ENCODE measurements around the gene TOMT.

DNA sequence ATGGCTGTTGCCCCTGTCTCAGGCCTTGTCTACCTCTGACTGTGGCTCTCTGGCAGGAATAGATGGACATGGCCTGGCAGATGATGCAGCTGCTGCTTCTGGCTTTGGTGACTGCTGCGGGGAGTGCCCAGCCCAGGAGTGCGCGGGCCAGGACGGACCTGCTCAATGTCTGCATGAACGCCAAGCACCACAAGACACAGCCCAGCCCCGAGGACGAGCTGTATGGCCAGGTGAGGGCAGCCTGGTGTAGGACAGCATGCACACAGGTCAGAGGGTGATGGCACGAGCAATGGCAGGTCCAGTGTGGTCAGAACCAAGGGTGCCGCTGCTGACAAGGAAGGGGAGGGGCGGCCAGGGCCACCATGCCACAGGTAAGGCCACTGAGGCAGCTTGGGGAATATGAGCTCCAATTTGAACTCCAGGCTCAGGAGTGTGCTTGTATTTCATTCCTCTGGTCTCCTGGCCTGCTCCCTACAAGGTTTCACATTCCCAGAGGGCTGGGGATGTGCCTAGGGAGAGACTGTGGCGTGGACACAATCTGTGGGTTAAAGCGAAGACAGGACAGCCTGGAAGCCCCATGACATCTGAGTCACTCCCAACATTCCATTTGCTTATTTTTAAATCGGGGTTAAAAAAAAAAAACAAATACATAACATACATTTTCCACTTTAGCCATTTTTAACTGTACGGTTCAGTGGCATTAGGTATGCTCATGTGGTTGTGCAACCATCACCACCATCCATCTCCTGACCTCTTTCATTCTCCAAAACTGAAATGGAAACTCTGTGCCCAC, 30.4 kb downstream of the TOMT start:
- TF ChIP-seq BACH2 (CRISPR knock-in tag; IDR thresholded peaks at IDR 0.05; ENCODE audit: borderline replicate concordance) (no peak), TOX (CRISPR knock-in tag; IDR thresholded peaks at IDR 0.05; ENCODE audit: borderline replicate concordance) (no peak), ARNTL (CRISPR knock-in tag; IDR thresholded peaks at IDR 0.05; ENCODE audit: borderline replicate concordance, low read depth) (no peak), RARB (CRISPR knock-in tag; IDR thresholded peaks at IDR 0.05) (no peak), ZNF70 (CRISPR knock-in tag; IDR thresholded peaks at IDR 0.05) (no peak), TSHZ2 (CRISPR knock-in tag; IDR thresholded peaks at IDR 0.05) (no peak), ZFP3 (CRISPR knock-in tag; IDR thresholded peaks at IDR 0.05) (no peak), ZFP30 (CRISPR knock-in tag; IDR thresholded peaks at IDR 0.05) (no peak)
- TF ChIP-seq, protein P1, sequence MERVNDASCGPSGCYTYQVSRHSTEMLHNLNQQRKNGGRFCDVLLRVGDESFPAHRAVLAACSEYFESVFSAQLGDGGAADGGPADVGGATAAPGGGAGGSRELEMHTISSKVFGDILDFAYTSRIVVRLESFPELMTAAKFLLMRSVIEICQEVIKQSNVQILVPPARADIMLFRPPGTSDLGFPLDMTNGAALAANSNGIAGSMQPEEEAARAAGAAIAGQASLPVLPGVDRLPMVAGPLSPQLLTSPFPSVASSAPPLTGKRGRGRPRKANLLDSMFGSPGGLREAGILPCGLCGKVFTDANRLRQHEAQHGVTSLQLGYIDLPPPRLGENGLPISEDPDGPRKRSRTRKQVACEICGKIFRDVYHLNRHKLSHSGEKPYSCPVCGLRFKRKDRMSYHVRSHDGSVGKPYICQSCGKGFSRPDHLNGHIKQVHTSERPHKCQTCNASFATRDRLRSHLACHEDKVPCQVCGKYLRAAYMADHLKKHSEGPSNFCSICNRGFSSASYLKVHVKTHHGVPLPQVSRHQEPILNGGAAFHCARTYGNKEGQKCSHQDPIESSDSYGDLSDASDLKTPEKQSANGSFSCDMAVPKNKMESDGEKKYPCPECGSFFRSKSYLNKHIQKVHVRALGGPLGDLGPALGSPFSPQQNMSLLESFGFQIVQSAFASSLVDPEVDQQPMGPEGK (CRISPR knock-in tag; IDR thresholded peaks at IDR 0.05; ENCODE audit: borderline replicate concordance): no peak

Measured in SK-N-SH treated with all-trans-retinoic acid at 6 μM for 48 hours (cell line).